Neutrophil (primary cell): ENCODE results near the gene PCBP4.

Experiments
- H3K27ac ChIP-seq: fragments of 200-600 bp; sonication (generic); 2 replicates; pipeline ENCODE4 v1.5.1; 2016; ENCODE audit warnings: mild to moderate bottlenecking, moderate library complexity
- H3K27me3 ChIP-seq: fragments of 200-600 bp; sonication (generic); 2 replicates; pipeline ENCODE4 v1.6.0; 2016; ENCODE audit warnings: mild to moderate bottlenecking
- H3K36me3 ChIP-seq: fragments of 200-600 bp; sonication (generic); 2 replicates; pipeline ENCODE4 v1.5.1; 2017
- H3K4me1 ChIP-seq, 2 experiments: fragments of 200-600 bp in 1 of 2; sonication (generic) in 1 of 2; 1 replicate in 1 of 2; 2 replicates in 1 of 2; pipeline versions ENCODE4 v1.5.1 to v1.6.1; 2013 to 2016; ENCODE audit warnings: low read depth in 1 of 2, low read length in 1 of 2, mild to moderate bottlenecking in 1 of 2, moderate library complexity in 1 of 2; ENCODE audit not compliant: control insufficient read depth in 1 of 2, insufficient read depth in 1 of 2
- H3K4me3 ChIP-seq, 2 experiments: fragments of 200-600 bp in 1 of 2; sonication (generic) in 1 of 2; 1 replicate in 1 of 2; 2 replicates in 1 of 2; pipeline ENCODE4 v1.5.1; 2013 to 2016; ENCODE audit warnings: low read depth in 1 of 2, low read length in 1 of 2, mild to moderate bottlenecking in 1 of 2, moderate library complexity in 1 of 2
- H3K9me3 ChIP-seq: fragments of 200-600 bp; sonication (generic); 2 replicates; pipeline ENCODE4 v1.5.1; 2016
- TF ChIP-seq, protein P1 (sequence below): fragments of 200-600 bp; sonication (generic); IDR thresholded peaks from 2 replicates; pipeline ENCODE4 v1.5.1; 2016; ENCODE audit warnings: antibody characterized with exemption

The PCBP4 gene

GRCh38 chr3:51967384-51968169 is at the start of gene PCBP4:
Gene PCBP4, minus strand, starts transcription at chr3:51967454. Its CDS starts 6,214 bp downstream, at chr3:51961240.
- peak within 1 kb of the TSS; percentile 8 to 41 for H3K4me3 ChIP-seq
- H3K36me3 ChIP-seq, result no peaks in the 10 kb centered on the region
- H3K9me3 ChIP-seq, result no peaks in the 10 kb centered on the region
- peaks cover 74% of the 10 kb centered on the region for H3K27me3 ChIP-seq
- TF ChIP-seq, protein P1, sequence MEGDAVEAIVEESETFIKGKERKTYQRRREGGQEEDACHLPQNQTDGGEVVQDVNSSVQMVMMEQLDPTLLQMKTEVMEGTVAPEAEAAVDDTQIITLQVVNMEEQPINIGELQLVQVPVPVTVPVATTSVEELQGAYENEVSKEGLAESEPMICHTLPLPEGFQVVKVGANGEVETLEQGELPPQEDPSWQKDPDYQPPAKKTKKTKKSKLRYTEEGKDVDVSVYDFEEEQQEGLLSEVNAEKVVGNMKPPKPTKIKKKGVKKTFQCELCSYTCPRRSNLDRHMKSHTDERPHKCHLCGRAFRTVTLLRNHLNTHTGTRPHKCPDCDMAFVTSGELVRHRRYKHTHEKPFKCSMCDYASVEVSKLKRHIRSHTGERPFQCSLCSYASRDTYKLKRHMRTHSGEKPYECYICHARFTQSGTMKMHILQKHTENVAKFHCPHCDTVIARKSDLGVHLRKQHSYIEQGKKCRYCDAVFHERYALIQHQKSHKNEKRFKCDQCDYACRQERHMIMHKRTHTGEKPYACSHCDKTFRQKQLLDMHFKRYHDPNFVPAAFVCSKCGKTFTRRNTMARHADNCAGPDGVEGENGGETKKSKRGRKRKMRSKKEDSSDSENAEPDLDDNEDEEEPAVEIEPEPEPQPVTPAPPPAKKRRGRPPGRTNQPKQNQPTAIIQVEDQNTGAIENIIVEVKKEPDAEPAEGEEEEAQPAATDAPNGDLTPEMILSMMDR, result no peak
- H3K27ac ChIP-seq, result no peak within 1 kb of the TSS
- peaks cover 4 to 14% of the 10 kb centered on the region in 2 experiments for H3K4me1 ChIP-seq

- Histone ChIP-seq H3K9me3 (no peaks in the 10 kb centered on the region), H3K36me3 (no peaks in the 10 kb centered on the region), H3K27ac (no peak overlapping the region), H3K27me3 (no peaks in the 10 kb centered on the region), H3K4me3 (no peak overlapping the region), H3K4me1 (no peaks in the 10 kb centered on the region)
- TF ChIP-seq, protein P1, result no peak
These were observed 48.4 kb upstream of the PCBP4 start for GRCh38 chr3:52015438-52016228.

- no peaks in the 10 kb centered on the region for H3K4me1 ChIP-seq
- no peaks in the 10 kb centered on the region for H3K36me3 ChIP-seq
- H3K27me3 ChIP-seq, result no peaks in the 10 kb centered on the region
- TF ChIP-seq, protein P1, result no peak
- no peak overlapping the region for H3K4me3 ChIP-seq
- H3K9me3 ChIP-seq, result no peaks in the 10 kb centered on the region
- H3K27ac ChIP-seq, result no peak overlapping the region
These were observed 47.4 kb upstream of the PCBP4 start for GRCh38 chr3:52014613-52015012.

GRCh38 chr3:52013802-52014598 is 46.7 kb upstream of the PCBP4 start:
- H3K9me3 ChIP-seq, result no peaks in the 10 kb centered on the region
- no peak overlapping the region for H3K27ac ChIP-seq
- H3K27me3 ChIP-seq, result no peaks in the 10 kb centered on the region
- TF ChIP-seq, protein P1, result no peak
- H3K36me3 ChIP-seq, result no peaks in the 10 kb centered on the region
- no peak overlapping the region for H3K4me3 ChIP-seq
- H3K4me1 ChIP-seq, result no peaks in the 10 kb centered on the region

DNA sequence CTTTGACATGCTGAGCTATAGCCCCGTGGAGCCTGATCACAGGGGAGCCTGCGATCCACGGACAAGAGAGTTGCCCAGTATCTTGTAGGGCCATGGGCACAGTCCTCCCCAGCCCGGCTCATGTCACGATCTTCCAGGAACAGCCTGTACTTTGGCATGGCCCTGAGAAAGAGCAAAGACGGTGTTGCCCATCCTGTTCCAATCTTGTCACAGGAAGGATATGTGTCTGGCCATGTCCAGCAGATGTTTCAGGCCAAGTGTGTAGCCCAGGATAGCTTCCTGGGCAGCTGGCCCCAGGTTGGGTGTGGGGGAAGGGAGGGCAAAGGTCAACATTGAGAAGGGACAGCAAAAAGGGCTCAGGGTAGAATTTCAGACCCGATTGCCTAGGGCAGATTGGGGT is 45.4 kb upstream of the PCBP4 start:
- Histone ChIP-seq H3K4me1 (no peaks in the 10 kb centered on the region), H3K36me3 (no peaks in the 10 kb centered on the region), H3K4me3 (no peak overlapping the region), H3K9me3 (no peaks in the 10 kb centered on the region), H3K27me3 (no peaks in the 10 kb centered on the region), H3K27ac (no peak overlapping the region)
- TF ChIP-seq, protein P1, result no peak
